Upper lobe of left lung (tissue), 6 donors: ENCODE data around the gene APOA4. TPM values are rescaled to one million over a fixed set of nuclear protein-coding genes. Genes with fewer than 3 reads are reported as not detected.

Experiments
- ATAC-seq, 2 donors: fragments of 200-7000 bp; cut with Tn5 transposase; one replicate each; pipeline ENCODE4 v1.9.1; 2022; ENCODE audit warnings: mild to moderate bottlenecking in 2 of 2, moderate library complexity in 2 of 2; ENCODE audit not compliant: low FRiP score in 2 of 2
- DNase-seq, 2 donors: peaks; one replicate each; pipeline ENCODE4 v3.0.0-alpha.2; 2019 to 2020
- H3K27ac ChIP-seq, 4 donors: fragments of 200-600 bp; sonication (generic); one replicate each; pipeline ENCODE4 v1.5.1; 2016 to 2019
- H3K27me3 ChIP-seq, 4 donors: fragments of 200-600 bp; sonication (generic); one replicate each; pipeline ENCODE4 v1.5.1; 2017 to 2019
- H3K36me3 ChIP-seq, 4 donors: fragments of 200-600 bp; sonication (generic); one replicate each; pipeline ENCODE4 v1.5.1; 2016 to 2019
- H3K4me1 ChIP-seq, 4 donors: fragments of 200-600 bp; sonication (generic); one replicate each; pipeline ENCODE4 v1.5.1; 2018 to 2019
- H3K4me3 ChIP-seq, 4 donors: fragments of 200-600 bp; sonication (generic); one replicate each; pipeline ENCODE4 v1.5.1; 2017 to 2019; ENCODE audit warnings: mild to moderate bottlenecking in 2 of 4, moderate library complexity in 1 of 4
- H3K9me3 ChIP-seq, 4 donors: fragments of 200-600 bp; sonication (generic); one replicate each; pipeline ENCODE4 v1.5.1; 2018 to 2019
- CTCF ChIP-seq, 6 experiments: fragments of 450-650 bp in 4 of 6; fragments of 200-600 bp in 2 of 6; sonication (generic) in 2 of 6; IDR thresholded peaks; one replicate each; pipeline ENCODE4 v1.5.1; 2016 to 2019; ENCODE audit warnings: antibody characterized with exemption in 6 of 6
- EP300 ChIP-seq, 4 donors: sonication (generic); formaldehyde crosslinking; IDR thresholded peaks; one replicate each; pipeline ENCODE4 v1.5.1; 2017; ENCODE audit warnings: antibody characterized with exemption in 4 of 4, control low read depth in 2 of 4
- POLR2A ChIP-seq, 4 donors: fragments of 450-650 bp; IDR thresholded peaks; one replicate each; pipeline ENCODE4 v1.5.1; 2016 to 2017; ENCODE audit warnings: antibody characterized with exemption in 4 of 4, mild to moderate bottlenecking in 2 of 4
- POLR2AphosphoS5 ChIP-seq, 2 donors: sonication (generic); formaldehyde crosslinking; IDR thresholded peaks; one replicate each; pipeline ENCODE4 v1.5.1; 2017; ENCODE audit warnings: antibody characterized with exemption in 2 of 2
- WGBS, 2 donors: methylation state at CpG; one replicate each; pipeline ENCODE4 v1.1.5; 2017 to 2018; 5-methylcytosine and 5-hydroxymethylcytosine counted together
- total RNA-seq, 6 donors: library from RNA; depleted of rRNA in 4 of 6; stranded (reverse); fragments of >200 nt in 4 of 6; gene quantifications; one replicate each; pipeline versions ENCODE4 v1.1.0 to v1.2.1, GENCODE V29; 2016 to 2021
- donor health status: DM: no; HTN: no; CAD: no; lungs with moderate emphysema.
- donor health status: DM: no; HTN: yes; CAD: no; lungs with severe emphysema.

APOA4 gene
- total RNA-seq, 6 donors from 2014 or later = not detected

- no peak for ATAC-seq
- no peak overlapping the region for H3K4me3 ChIP-seq
- peaks cover 8 to 24% (median 15%) of the 10 kb centered on the region in 4 donors for H3K4me1 ChIP-seq
- no peaks in the 10 kb centered on the region for H3K9me3 ChIP-seq
- DNase-seq = no peak
- TF ChIP-seq POLR2AphosphoS5 (IDR thresholded peaks at IDR 0.05) = no peak
- TF ChIP-seq CTCF (IDR thresholded peaks at IDR 0.05) = no peak
- TF ChIP-seq EP300 (IDR thresholded peaks at IDR 0.05) = no peak
- TF ChIP-seq POLR2A (IDR thresholded peaks at IDR 0.05) = no peak
- H3K27me3 ChIP-seq = no peaks in the 10 kb centered on the region
- no peaks in the 10 kb centered on the region for H3K36me3 ChIP-seq
- H3K27ac ChIP-seq = no peak overlapping the region
- WGBS, 2 donors = 83 to 85% methylated on average over 8 of the region's 8 CpGs
These were observed 30.8 kb downstream of the APOA4 start for GRCh38 chr11:116792144-116792868.

GRCh38 chr11:116791813-116792143 lies 31.3 kb downstream of the APOA4 start, which contains the start of gene APOA5:
Gene APOA5, minus strand, starts transcription at chr11:116791879. Its CDS starts 19 bp downstream, at chr11:116791860.
- peak in 1 of 2 donors; percentile 19 for DNase-seq
- peak within 1 kb of the TSS in 1 of 4 donors; percentile 18 for H3K4me3 ChIP-seq
- H3K27me3 ChIP-seq = no peaks in the 10 kb centered on the region
- no peak for ATAC-seq
- no peak for TF ChIP-seq EP300 (IDR thresholded peaks at IDR 0.05)
- H3K36me3 ChIP-seq = peaks cover 0 to under 1% (median 0%) of the 10 kb centered on the region in 4 donors
- peaks cover 12 to 29% (median 20%) of the 10 kb centered on the region in 4 donors for H3K4me1 ChIP-seq
- H3K27ac ChIP-seq = no peak within 1 kb of the TSS
- 95 to 96% methylated on average over 7 of the region's 7 CpGs for WGBS, 2 donors
- H3K9me3 ChIP-seq = no peaks in the 10 kb centered on the region

DNA sequence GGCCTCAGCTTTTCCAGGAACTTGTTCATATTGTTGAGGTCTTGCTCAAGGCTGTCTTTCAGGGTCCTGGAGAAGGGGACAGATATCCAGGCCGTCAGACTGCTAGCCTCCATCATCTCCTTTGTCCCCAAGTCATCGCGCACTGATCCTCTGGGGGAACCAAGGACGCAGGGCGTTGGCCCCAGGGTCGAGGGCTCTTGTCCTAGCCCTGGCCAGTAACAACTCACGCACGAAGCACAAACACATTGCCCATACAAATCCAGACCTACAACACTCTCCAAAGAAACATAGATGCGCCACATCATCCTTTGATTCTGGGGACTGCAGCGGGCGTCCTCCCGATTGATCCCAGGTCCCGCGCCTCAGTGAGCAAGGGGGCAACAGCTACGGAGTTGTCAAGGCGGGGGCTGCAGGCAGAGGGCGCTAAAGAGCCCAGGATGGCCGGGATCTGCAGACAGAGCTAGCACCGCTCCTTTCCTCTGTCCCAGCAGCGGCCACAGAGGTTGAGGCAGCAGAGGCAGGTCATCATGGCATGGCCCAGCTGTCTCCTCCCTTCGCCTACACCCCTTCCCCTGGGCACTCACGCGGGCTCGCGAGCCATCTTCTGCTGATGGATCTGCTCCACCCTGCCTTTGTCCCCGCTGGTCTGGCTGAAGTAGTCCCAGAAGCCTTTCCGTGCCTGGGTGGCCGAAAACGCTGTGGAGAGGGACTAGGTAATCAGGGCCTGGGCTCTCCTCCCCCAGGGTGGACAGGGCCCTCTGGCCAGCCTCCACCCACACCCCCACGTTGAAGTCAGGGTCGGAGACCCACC lies 31.9 kb downstream of the APOA4 start:
- Histone ChIP-seq H3K27ac (no peak overlapping the region), H3K9me3 (no peaks in the 10 kb centered on the region), H3K27me3 (no peaks in the 10 kb centered on the region), H3K4me1 (peaks cover 17 to 35% (median 24%) of the 10 kb centered on the region in 4 donors), H3K4me3 (peak overlapping the region in 1 of 4 donors; percentile 18), H3K36me3 (peaks cover 0 to 6% (median under 1%) of the 10 kb centered on the region in 4 donors)
- ATAC-seq (peak; percentile 79 to 82), DNase-seq (peak; percentile 86 to 92)
- WGBS, 2 donors = 25 to 26% methylated on average over 22 to 31 of the region's 31 CpGs
- TF ChIP-seq CTCF (IDR thresholded peaks at IDR 0.05) = peak; percentile 89 to 96 (median 93)
- no peak for TF ChIP-seq EP300 (IDR thresholded peaks at IDR 0.05)
- no peak for TF ChIP-seq POLR2A (IDR thresholded peaks at IDR 0.05)
- TF ChIP-seq POLR2AphosphoS5 (IDR thresholded peaks at IDR 0.05) = no peak

DNA sequence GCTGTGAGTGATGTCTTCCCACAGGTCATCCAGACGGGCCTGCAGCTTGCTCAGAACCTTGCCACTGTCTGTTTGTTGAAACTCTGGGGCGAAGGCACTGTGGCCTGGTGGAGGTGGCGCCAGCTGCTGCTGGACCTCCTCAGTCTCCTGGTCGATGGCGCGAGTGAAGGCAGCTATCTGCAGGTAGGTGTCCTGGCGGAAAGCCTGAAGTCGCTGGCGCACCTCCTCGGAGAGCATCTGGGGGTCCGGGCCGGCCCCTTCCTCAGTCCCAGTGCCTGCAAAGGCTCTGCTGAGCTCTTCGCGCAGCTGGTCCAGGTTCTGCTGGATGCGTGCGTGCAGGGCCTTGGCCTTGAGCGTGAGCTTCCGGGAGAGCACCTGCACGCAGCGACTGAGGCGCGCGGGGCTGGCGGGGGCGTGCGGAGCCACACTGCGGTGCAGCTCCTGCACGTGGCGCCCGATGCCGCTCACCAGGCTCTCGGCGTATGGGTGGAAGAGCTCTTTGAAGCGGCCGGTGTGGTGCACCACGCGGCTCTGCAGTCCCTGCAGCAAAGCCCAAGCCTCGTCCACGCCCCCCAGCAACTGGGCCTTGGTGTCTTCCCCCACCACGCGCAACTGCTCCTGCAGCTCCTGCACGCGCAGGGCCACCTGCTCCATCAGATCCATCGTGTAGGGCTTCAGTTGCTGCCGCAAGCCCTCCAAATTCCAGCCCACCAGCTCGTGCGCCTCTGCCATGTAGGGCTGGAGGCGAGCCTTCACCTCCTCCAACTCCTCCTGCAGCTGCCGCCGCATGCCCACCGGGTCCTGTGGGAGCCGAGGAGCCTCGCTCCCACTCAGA lies 32.7 kb downstream of the APOA4 start:
- Histone ChIP-seq H3K27ac (no peak overlapping the region), H3K9me3 (no peaks in the 10 kb centered on the region), H3K36me3 (peaks cover under 1 to 15% (median 9%) of the 10 kb centered on the region in 4 donors), H3K4me1 (peaks cover 17 to 40% (median 24%) of the 10 kb centered on the region in 4 donors), H3K4me3 (no peak overlapping the region), H3K27me3 (no peaks in the 10 kb centered on the region)
- peak in 1 of 2 donors; percentile 77 for DNase-seq
- 84 to 90% methylated on average over 34 to 53 of the region's 53 CpGs for WGBS, 2 donors
- ATAC-seq = no peak
- TF ChIP-seq EP300 (IDR thresholded peaks at IDR 0.05) = no peak
- no peak for TF ChIP-seq POLR2A (IDR thresholded peaks at IDR 0.05)
- no peak for TF ChIP-seq CTCF (IDR thresholded peaks at IDR 0.05)
- TF ChIP-seq POLR2AphosphoS5 (IDR thresholded peaks at IDR 0.05) = no peak
